ENCODE data around the gene ZDHHC22.

The ZDHHC22 gene

DNA sequence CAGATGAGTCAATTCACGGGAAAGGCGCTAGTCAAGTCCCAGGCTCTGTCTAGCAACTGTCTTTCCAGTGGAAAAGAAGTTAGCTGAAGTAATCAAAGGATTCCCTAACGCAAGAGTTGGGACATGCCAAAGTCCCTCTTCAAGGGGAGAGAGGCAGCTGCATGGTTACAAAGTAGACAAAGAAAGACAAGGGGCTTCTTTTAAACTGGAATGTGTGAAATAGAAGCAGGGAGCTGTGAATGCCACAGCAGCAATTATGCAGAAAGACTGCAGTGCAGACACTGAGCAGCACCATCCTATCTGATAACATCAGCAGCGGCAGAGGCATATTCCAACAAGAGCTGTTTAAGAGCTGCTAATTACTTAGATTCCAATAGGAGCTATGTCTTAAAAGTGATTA lies 56.1 kb downstream of the ZDHHC22 start:
- no peak for DNase-seq (ENCODE audit: low read depth in 1 of 2, low spot score in 1 of 2)

DNA sequence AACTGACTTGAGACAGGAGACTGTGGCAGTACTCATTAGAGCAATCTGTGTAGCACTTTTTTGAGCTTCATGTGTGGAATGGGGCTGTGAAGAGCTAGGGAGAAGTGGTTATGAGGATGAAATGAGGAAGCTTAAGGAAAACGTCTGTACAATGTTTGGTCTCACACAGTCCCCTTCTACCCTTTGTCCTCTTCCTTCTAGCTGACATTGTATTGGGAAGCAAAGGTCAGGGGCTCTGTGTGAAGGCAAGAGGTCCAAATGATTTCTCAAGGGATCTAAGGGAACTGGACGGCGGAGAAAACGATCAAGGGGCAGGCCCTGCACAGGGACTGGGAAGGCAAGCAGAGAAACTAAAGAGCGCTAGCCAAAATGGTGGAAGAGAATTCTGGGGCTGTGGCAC lies 56.6 kb downstream of the ZDHHC22 start:
- no peak for DNase-seq (ENCODE audit: low read depth in 1 of 2, low spot score in 1 of 2)

DNA sequence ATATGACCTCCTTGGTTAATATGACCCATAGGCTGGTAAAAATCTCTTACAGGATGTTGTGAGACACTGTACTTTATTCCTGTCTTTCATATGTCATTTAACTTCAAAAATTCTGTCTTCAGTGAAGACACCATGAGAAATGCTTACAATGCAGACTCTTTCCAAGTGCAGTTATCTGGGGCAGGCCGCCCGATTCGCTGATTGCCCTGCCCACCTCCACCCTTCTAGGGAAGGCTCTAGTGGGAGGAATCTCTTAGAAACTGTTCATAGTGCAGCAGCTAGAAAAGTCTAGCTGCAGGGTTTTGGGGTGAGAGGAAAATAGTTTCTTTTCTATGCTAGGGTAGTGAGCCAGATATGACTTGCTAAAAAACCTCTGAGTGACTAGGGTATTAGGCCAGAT lies 58.5 kb downstream of the ZDHHC22 start:
- DNase-seq (ENCODE audit: low read depth in 1 of 2, low spot score in 1 of 2) = no peak

DNA sequence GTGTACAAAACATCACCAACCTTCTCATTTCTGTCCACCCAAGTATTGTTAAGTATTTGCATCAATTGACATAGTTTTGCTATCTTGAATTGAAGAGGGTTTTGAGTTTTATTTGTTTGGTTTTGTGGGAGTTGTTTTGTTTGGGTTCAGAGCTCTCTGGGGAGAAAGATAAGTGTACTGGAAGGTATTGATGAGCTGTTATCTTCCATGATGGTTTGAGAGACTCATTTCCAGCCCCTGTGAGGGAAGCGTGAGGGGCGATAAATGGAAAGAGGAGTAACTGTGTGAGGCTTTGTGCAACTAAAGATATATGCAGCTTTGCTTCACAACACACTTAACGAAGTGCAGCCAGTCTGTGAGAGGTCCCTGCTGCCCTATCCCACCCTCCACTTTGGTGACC lies 59.2 kb downstream of the ZDHHC22 start:
- DNase-seq (ENCODE audit: low read depth in 1 of 2, low spot score in 1 of 2) = no peak

All from stimulated activated CD4-positive, alpha-beta T cell treated with anti-CD3 and anti-CD28 coated beads, Interleukin-15, amount 100 ng/mL, for 1 hour (primary cell).